Endothelial cell of umbilical vein (primary cell): Measurements from ENCODE around the gene CNTROB. TPM values are rescaled to one million over a fixed set of nuclear protein-coding genes. Genes with fewer than 3 reads are reported as not detected.

Experiments
- BruUV-seq: library from RNA; stranded (reverse); fragments of 400-500 nt; replicated peaks from 2 replicates; lab custom pipeline; 2021; lab: Mats Ljungman, UMichigan
- CTCF ChIA-PET: fragments of 300-600, 350-600 bp; sonication (Branson Sonifier 250); formaldehyde crosslinking; loops from one replicate; lab custom pipeline; 2021; ENCODE audit warnings: antibody characterized with exemption, inconsistent platforms; lab: Charles Lee
- POLR2A ChIA-PET: fragments of 300-600, 350-600 bp; sonication (Branson Sonifier 250); formaldehyde crosslinking; loops from one replicate; lab custom pipeline; 2021; ENCODE audit warnings: antibody characterized with exemption, inconsistent platforms; lab: Charles Lee
- DNase-seq: peaks from one replicate; pipeline ENCODE4 v3.0.0-alpha.2; 2011; ENCODE audit warnings: low read depth, low spot score
- FAIRE-seq: peaks from 2 replicates; lab custom pipeline; 2011; peaks lifted over from hg19 to GRCh38; lab: Jason Lieb, UNC
- H2AFZ ChIP-seq: 2 replicates; pipeline ENCODE4 v1.6.0; 2012; ENCODE audit warnings: low read depth, low read length, control low read depth, inconsistent platforms
- H3K27ac ChIP-seq: 2 replicates; pipeline ENCODE4 v1.5.1; 2011; ENCODE audit warnings: low read depth, mild to moderate bottlenecking, control low read depth, low read length, moderate library complexity; ENCODE audit not compliant: insufficient read depth
- H3K27me3 ChIP-seq, 2 experiments: 2 replicates each; pipeline versions ENCODE4 v1.6.0 to v1.6.1; 2011; ENCODE audit warnings: low read length in 2 of 2, mixed read lengths in 1 of 2; ENCODE audit not compliant: control insufficient read depth in 2 of 2, insufficient read depth in 2 of 2
- H3K36me3 ChIP-seq, 2 experiments: 2 replicates in 1 of 2; 3 replicates in 1 of 2; pipeline ENCODE4 v1.5.1; 2011; ENCODE audit warnings: low read length in 2 of 2, mild to moderate bottlenecking in 1 of 2, moderate library complexity in 1 of 2; ENCODE audit not compliant: control insufficient read depth in 2 of 2, insufficient read depth in 2 of 2; ENCODE audit errors: extremely low read depth in 1 of 2
- H3K4me1 ChIP-seq: 3 replicates; pipeline ENCODE4 v1.5.1; 2011; ENCODE audit warnings: mild to moderate bottlenecking, low read length; ENCODE audit not compliant: control insufficient read depth, insufficient read depth; ENCODE audit errors: extremely low read depth
- H3K4me2 ChIP-seq: 2 replicates; pipeline ENCODE4 v1.6.1; 2011; ENCODE audit warnings: low read length, control low read depth, mixed read lengths; ENCODE audit not compliant: insufficient read depth
- H3K4me3 ChIP-seq, 3 experiments: fragments of 200-600 bp in 1 of 3; sonication (generic), shearing (Covaris generic) in 1 of 3; replicated peaks in 1 of 3; 2 replicates each; pipeline ENCODE4 v1.5.1; 2011 to 2016; ENCODE audit warnings: control low read depth in 3 of 3, low read length in 3 of 3, mild to moderate bottlenecking in 2 of 3, inconsistent platforms in 1 of 3, low read depth in 1 of 3, moderate library complexity in 1 of 3; ENCODE audit not compliant: insufficient read depth in 1 of 3
- H3K79me2 ChIP-seq: 2 replicates; pipeline ENCODE4 v1.6.0; 2012; ENCODE audit warnings: low read length, inconsistent platforms; ENCODE audit not compliant: control insufficient read depth, insufficient read depth
- H3K9ac ChIP-seq: replicated peaks from 2 replicates; pipeline ENCODE3; 2011; ENCODE audit warnings: low read length, control low read depth; ENCODE audit not compliant: insufficient read depth; ENCODE audit errors: extremely low read depth
- H3K9me1 ChIP-seq: replicated peaks from 3 replicates; pipeline ENCODE4 v1.6.0; 2011; ENCODE audit warnings: mild to moderate bottlenecking, low read length; ENCODE audit not compliant: control insufficient read depth, insufficient read depth; ENCODE audit errors: extremely low read depth
- H3K9me3 ChIP-seq: replicated peaks from 2 replicates; pipeline ENCODE4 v1.5.1; 2012; ENCODE audit warnings: low read length, inconsistent platforms; ENCODE audit not compliant: control insufficient read depth, insufficient read depth
- H4K20me1 ChIP-seq: replicated peaks from 2 replicates; pipeline ENCODE3; 2011; ENCODE audit warnings: mild to moderate bottlenecking, low read length; ENCODE audit not compliant: control insufficient read depth, insufficient read depth; ENCODE audit errors: extremely low read depth
- EZH2 ChIP-seq: IDR thresholded peaks from 2 replicates; pipeline ENCODE4 v1.6.1; 2012; ENCODE audit warnings: borderline replicate concordance, low read depth, mild to moderate bottlenecking, moderate library complexity, low read length, inconsistent platforms; ENCODE audit not compliant: severe bottlenecking
- FOS ChIP-seq: IDR thresholded peaks from 2 replicates; pipeline ENCODE4 v1.6.1; 2011; ENCODE audit warnings: mild to moderate bottlenecking, low read length, moderate library complexity, borderline replicate concordance; ENCODE audit not compliant: insufficient read depth
- GATA2 ChIP-seq: IDR thresholded peaks from 2 replicates; pipeline ENCODE4 v1.7.0; 2011; ENCODE audit warnings: low read depth, mild to moderate bottlenecking, moderate library complexity, mixed read lengths, low read length; ENCODE audit not compliant: insufficient read length, insufficient read depth
- JUN ChIP-seq: IDR thresholded peaks from 2 replicates; pipeline ENCODE4 v1.6.1; 2011; ENCODE audit warnings: borderline replicate concordance, low read depth; ENCODE audit not compliant: insufficient read length, insufficient read depth
- MYC ChIP-seq: IDR thresholded peaks from one replicate; pipeline ENCODE4 v1.6.1; 2011; ENCODE audit warnings: mild to moderate bottlenecking, low read depth, low read length
- POLR2A ChIP-seq: IDR thresholded peaks from 2 replicates; pipeline ENCODE4 v1.6.1; 2012; ENCODE audit warnings: low read depth, mild to moderate bottlenecking, control low read depth, low read length
- POLR2AphosphoS5 ChIP-seq: IDR thresholded peaks from 2 replicates; pipeline ENCODE4 v1.6.1; 2012; ENCODE audit warnings: low read depth, mild to moderate bottlenecking, control low read depth, low read length, moderate library complexity; ENCODE audit not compliant: insufficient read depth
- dilution Hi-C: fragments of 300-500 bp; cut with MboI; formaldehyde crosslinking; loops from one replicate; pipeline ENCODE4 v1.15.0; 2019; ENCODE audit warnings: low sequenced_read_pairs; ENCODE audit not compliant: extremely low pct_ligation_motif_present
- intact Hi-C: fragments of 100-400 bp; cut with micrococcal nuclease; formaldehyde crosslinking; loops from one replicate; pipeline ENCODE4 v1.10.0; 2022
- polyA plus RNA-seq, 4 experiments: library from polyadenylated mRNA; depleted of rRNA in 3 of 4; stranded (reverse) in 3 of 4; unstranded in 1 of 4; fragments of >200 nt; gene quantifications; 2 replicates each; pipeline versions ENCODE4 v1.2.1 to v1.2.3, GENCODE V29; 2011 to 2012; ENCODE audit warnings: missing spikeins in 1 of 4
- total RNA-seq: library from RNA; stranded (reverse); gene quantifications from 2 replicates; pipeline ENCODE4 v1.2.3, GENCODE V29; 2021
- TF ChIP-seq, protein P1 (sequence below): IDR thresholded peaks from 2 replicates; pipeline ENCODE4 v1.6.1; 2011; ENCODE audit not compliant: insufficient read depth, insufficient read length
- TF ChIP-seq, protein P2 (sequence below), 2 donors: IDR thresholded peaks; 1 replicate in 1 of 2; 2 replicates in 1 of 2; pipeline ENCODE4 v1.5.1; 2011; ENCODE audit warnings: low read length in 2 of 2, mild to moderate bottlenecking in 2 of 2, moderate library complexity in 2 of 2, control low read depth in 1 of 2, inconsistent platforms in 1 of 2, low read depth in 1 of 2; ENCODE audit not compliant: insufficient read depth in 1 of 2; ENCODE audit errors: extremely low read depth in 1 of 2

CNTROB gene
- total and polyA plus RNA-seq, 2 donors (not counting 3 experiments of a cell fraction or from before 2014, with no cell fraction given), result 24.9 to 47.2 TPM

DNA sequence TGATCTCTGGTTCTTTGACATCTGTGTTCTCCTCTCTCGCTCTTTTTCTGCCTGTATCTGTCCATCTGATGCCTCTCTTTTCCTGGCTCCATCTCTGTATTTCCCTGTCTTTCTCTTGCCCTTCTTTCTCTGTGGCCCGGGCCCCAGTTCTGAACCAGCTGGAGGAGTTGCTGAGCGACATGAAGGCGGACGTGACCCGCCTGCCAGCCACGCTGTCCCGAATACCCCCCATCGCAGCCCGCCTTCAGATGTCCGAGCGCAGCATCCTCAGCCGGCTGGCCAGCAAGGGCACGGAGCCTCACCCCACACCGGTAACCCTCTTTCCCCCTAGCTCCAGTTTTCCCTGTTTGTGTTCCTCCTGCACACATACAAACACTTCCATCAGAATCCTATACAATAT lies 21.7 kb upstream of the CNTROB start:
- Histone ChIP-seq H3K27ac (no peak overlapping the region), H3K9me3 (no peaks in the 10 kb centered on the region), H3K36me3 (peaks cover 11 to 66% of the 10 kb centered on the region in 2 experiments), H4K20me1 (no peaks in the 10 kb centered on the region), H3K4me3 (no peak overlapping the region), H3K79me2 (no peaks in the 10 kb centered on the region), H3K27me3 (no peaks in the 10 kb centered on the region), H3K4me2 (no peak overlapping the region), H2AFZ (no peak overlapping the region), H3K9ac (no peak overlapping the region), H3K4me1 (peaks cover 3% of the 10 kb centered on the region), H3K9me1 (no peaks in the 10 kb centered on the region)
- no peak for FAIRE-seq
- ChIA-PET POLR2A (no interaction called here), CTCF (interaction anchor here (0.6 to 2.3 kb wide), 3 partner anchors 72 to 80 kb away, joined by 3 to 8 read pairs (median 3); no protein-coding TSS in a partner anchor)
- no peak for DNase-seq
- intact Hi-C loops (no loop called here), dilution Hi-C loops (no loop called here)
- TF ChIP-seq JUN (no peak), EZH2 (no peak)
- TF ChIP-seq, protein P1, sequence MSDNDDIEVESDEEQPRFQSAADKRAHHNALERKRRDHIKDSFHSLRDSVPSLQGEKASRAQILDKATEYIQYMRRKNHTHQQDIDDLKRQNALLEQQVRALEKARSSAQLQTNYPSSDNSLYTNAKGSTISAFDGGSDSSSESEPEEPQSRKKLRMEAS, result no peak
- no TSS peak for BruUV-seq

DNA sequence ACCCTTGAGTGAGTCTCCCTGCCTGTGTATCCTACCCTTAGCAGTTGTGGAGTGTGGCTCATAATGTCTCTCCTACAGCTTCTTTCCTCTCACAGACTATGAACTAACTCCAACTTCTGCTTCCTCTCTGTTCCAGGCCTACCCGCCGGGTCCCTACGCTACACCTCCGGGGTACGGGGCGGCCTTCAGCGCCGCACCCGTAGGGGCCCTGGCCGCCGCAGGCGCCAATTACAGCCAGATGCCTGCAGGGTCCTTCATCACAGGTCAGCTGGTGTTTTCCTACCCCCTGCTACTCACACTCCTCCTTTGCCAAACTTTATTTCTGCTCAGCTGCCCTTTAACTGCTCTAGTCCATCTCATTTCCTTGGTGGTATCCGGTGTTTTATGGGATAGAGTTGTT lies 21.3 kb upstream of the CNTROB start:
- CTCF ChIA-PET, result interaction anchor here (0.6 to 3.1 kb wide), 4 partner anchors 72 to 147 kb away, joined by 3 to 21 read pairs (median 6); no protein-coding TSS in a partner anchor
- H3K9me1 ChIP-seq, result no peaks in the 10 kb centered on the region
- no peak for TF ChIP-seq GATA2
- TF ChIP-seq POLR2A, result no peak
- TF ChIP-seq, protein P1, result no peak
- TF ChIP-seq, protein P2, sequence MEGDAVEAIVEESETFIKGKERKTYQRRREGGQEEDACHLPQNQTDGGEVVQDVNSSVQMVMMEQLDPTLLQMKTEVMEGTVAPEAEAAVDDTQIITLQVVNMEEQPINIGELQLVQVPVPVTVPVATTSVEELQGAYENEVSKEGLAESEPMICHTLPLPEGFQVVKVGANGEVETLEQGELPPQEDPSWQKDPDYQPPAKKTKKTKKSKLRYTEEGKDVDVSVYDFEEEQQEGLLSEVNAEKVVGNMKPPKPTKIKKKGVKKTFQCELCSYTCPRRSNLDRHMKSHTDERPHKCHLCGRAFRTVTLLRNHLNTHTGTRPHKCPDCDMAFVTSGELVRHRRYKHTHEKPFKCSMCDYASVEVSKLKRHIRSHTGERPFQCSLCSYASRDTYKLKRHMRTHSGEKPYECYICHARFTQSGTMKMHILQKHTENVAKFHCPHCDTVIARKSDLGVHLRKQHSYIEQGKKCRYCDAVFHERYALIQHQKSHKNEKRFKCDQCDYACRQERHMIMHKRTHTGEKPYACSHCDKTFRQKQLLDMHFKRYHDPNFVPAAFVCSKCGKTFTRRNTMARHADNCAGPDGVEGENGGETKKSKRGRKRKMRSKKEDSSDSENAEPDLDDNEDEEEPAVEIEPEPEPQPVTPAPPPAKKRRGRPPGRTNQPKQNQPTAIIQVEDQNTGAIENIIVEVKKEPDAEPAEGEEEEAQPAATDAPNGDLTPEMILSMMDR (IDR thresholded peaks at IDR 0.05; ENCODE audit: extremely low read depth in 1 of 2, insufficient read depth in 1 of 2, low read depth in 1 of 2, low read length in 2 of 2), result no peak
- TF ChIP-seq MYC, result no peak
- no peak for TF ChIP-seq EZH2
- TF ChIP-seq FOS, result no peak
- no peak for TF ChIP-seq JUN
- TF ChIP-seq POLR2AphosphoS5, result no peak
- H4K20me1 ChIP-seq, result no peaks in the 10 kb centered on the region
- peaks cover 11 to 61% of the 10 kb centered on the region in 2 experiments for H3K36me3 ChIP-seq
- peaks cover 5% of the 10 kb centered on the region for H3K4me1 ChIP-seq
- no peak overlapping the region for H3K27ac ChIP-seq
- H3K4me3 ChIP-seq, result no peak overlapping the region
- no peaks in the 10 kb centered on the region for H3K79me2 ChIP-seq
- BruUV-seq, result no TSS peak
- FAIRE-seq (no peak), DNase-seq (no peak)
- no peak overlapping the region for H2AFZ ChIP-seq
- intact Hi-C loops, result no loop called here
- no peaks in the 10 kb centered on the region for H3K9me3 ChIP-seq
- POLR2A ChIA-PET, result no interaction called here
- dilution Hi-C loops, result no loop called here
- H3K4me2 ChIP-seq, result no peak overlapping the region
- H3K27me3 ChIP-seq, result no peaks in the 10 kb centered on the region
- no peak overlapping the region for H3K9ac ChIP-seq
